Measurements from ENCODE around the gene PRDX1.
A peak's percentile ranks its signal among the peaks of the same experiment; 100 is the strongest.

The PRDX1 gene

DNA sequence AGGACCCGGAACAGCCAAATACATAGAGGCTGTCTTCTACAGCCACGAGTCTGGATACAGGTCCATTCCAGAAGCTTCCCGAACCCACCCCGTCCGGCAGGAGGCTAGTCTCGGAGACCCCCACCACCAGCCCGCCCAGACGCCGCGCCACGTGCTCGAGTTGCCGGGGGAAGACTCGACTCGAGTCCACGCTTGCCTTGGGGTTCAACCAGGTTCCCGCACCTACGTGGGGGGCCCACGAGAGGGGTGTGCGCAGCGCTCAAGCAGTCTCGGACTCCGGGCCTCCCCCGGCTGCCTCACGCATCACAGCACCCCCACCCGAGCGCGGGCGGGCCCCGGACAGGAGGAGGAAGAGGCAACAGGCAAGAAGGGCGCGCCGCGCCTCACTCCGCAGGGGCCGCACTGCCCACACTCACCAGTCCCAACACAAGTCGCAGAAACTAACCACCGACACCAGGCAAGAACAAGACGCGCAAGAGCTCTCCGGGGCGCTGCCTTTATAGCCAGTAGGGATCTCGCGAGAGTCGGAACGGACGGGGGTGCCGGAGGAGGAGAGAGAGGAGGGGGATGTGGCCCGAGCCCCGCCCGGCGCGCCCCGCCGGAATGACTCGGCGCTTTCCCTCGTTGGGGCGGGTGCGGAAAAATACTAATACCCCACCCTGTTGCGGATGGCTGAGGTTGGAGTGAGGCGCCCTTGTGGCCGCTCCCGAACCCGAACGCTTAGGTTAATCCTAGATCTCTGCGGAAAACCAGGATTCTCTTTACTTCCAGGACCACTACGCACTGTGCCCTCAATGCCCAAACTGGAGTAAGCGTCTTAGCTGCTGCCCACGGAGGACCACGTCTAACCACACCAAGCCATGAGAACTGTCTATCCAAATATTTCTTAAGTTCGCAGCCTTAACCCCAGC is at the start of gene PRDX1:
Gene PRDX1, minus strand, starts transcription at position 472 of the 911 bp plus-strand sequence. CDS start 2,841 bp downstream, outside the sequence.
- peak; percentile 99 for DNase-seq

DNA sequence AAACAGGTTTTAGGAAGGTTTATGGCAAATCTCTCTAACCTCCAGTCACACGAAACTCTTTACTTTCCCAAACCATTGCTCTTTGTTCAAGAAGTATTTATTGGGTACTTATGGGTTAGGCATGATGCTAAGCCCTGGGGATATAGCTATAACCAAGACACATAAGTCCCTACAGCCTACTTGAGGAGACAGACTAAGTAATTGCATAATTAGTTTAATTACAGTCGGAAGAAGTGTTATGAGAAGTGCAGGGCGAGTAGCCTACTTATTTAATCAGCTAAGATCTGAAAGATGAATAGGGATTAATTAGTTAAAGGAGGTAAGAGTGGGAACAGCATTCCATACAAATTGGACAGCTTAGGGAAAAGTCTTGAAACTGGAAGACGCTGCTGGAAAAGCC is 48.9 kb upstream of the PRDX1 start:
- no peak for DNase-seq

DNA sequence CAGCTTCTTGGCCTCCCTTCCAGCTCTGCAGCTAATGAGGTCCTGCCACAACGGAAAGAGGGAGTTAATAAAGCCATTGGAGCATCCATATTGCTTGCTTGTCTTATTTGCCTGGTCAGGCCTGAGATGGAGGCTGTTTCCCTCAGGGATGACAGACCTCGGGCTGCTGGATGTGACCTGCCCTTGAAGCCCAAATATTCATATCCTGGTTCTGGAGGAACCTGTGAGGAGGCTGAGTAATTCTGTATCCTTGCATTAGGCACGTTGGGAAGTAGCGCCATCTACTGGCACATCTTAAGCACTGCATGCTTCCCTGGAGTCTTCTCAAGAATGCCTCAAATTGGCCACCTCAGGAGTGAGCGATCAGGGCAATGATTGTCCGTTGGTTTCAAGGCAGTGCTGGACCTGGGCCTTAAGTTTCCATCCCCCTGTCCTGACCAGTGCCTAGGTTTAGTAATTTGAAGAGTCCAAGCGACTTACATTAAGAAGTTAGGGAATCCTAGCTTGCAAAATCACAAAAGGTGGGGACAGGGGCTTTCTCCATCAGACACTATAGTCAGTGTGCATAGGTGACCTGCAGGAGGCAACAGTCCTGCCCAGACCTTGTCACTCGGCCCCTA is 48.4 kb upstream of the PRDX1 start:
- DNase-seq, result peak; percentile 68

DNA sequence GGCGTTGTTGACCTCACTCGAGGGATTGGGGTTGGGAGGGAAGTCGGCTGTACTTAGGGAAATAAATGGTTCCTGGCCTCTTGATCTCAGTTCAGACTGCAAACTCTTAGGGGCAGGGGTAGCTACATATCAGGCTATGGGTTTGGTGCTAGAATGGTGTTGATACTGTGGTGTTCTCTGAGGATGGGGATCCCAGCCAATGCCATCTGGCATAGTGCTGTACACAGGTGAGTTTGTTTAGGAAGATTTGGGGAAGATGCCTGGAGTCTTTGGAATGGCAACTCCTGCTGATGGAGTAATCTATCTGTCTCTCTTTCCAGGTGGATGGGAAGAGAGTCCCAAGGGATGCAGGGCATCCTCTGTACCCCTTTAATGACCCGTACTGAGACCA is 47.9 kb upstream of the PRDX1 start:
- no peak for DNase-seq

DNA sequence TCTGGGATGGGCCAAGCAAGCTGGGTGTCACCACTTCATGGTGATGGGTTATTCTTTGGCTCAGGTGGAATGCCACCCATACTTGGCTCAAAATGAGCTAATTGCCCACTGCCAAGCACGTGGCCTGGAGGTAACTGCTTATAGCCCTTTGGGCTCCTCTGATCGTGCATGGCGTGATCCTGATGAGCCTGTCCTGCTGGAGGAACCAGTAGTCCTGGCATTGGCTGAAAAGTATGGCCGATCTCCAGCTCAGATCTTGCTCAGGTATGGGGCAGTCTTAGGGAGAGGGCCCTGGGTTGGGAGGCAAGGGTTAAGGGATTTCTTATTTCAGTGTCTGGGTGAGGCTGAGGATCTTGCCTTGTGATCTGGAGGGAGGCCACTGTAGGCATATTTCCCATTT is 46.7 kb upstream of the PRDX1 start:
- no peak for DNase-seq

DNA sequence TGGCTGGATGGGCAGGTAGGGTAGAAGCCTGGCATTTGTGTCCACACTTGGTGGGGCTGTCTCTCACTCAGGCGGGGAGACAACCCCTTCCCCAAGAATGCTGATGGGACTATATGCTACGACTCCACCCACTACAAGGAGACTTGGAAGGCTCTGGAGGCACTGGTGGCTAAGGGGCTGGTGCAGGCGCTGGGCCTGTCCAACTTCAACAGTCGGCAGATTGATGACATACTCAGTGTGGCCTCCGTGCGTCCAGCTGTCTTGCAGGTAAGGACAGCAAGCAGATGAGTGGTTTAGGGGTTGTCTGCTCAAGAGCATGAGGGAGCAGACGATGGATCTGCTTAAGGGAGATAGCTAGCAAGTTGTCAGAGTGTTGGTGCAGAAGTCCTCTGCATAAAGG is 46.2 kb upstream of the PRDX1 start:
- DNase-seq, result no peak

DNA sequence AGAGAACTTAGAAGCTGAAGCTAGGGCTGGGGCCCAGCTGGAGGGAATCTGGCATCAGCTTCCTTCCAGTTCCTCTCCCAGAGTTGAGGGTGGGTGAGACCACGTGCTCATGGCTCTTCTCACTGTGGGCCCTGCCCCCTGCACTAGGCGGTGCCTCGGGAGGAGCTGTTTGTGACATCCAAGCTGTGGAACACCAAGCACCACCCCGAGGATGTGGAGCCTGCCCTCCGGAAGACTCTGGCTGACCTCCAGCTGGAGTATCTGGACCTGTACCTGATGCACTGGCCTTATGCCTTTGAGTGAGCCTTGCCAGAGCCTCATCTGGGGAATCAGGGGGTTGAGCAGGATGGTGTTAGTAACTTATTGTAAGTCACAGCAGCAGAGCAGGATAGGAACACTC is 45.0 kb upstream of the PRDX1 start:
- no peak for DNase-seq

DNA sequence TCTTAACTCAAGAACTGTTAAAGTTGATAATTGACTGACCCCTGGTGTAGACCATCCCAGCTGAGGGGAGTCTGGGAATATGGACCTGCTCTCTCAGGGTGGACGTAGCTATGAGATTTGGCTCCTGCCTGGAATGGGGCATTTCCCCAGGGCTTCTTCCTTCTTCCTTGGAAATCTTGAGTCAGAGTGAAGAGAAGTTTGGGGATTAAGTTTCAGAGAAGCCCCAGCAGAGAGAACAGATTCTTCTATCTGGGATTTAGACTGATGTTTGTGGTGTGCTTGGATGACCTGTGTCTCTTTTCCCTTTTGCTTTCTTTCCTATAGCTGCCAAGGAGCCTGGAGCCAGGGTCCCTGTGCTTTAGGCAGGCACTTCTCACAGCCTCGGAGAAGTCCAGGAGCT is 42.2 kb upstream of the PRDX1 start:
- no peak for DNase-seq

DNA sequence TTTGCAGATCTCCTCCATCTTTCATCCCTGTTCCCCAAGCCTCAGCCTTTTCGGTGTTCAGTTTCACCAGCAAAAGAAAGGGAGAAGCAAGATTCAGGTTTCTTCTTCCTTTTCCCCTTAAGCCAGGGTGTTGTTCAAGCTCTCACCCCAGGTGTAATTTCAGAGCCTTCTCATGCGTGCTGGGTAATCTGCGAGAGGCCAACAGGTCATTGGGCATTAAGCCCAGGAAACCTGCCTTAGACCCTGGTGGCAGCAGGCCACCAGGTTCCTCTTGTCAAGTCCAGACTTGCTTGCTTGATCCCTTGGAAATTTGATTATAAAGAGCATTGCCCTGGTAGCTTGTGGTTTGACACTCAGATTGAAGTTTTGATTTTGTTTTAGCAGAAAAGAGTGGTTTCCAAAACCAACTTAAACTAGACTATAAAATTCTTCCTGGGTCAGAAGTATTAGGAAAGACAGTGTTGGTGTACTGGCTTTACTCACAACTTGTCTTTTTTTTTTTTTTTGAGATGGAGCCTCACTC is 35.8 kb upstream of the PRDX1 start:
- DNase-seq, result no peak

DNA sequence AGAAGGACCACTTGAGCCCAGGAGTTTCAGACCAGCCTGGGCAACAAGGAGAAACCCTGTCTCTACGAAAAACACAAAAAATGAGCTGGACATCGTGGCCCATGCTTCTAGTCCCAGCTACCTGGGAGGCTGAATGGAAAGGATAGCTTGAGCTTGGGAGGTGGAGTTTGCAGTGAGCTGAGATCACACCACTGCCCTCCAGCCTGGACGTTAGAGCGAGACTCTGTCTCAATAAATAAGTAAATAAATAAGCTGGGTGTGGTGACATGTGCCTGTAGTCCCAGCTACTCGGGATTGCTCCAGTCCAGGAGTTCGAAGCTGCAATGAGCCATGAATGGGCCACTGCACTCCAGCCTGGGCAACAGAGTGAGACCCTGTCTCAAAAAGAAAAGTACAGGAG is 32.5 kb upstream of the PRDX1 start:
- DNase-seq, result no peak

DNA sequence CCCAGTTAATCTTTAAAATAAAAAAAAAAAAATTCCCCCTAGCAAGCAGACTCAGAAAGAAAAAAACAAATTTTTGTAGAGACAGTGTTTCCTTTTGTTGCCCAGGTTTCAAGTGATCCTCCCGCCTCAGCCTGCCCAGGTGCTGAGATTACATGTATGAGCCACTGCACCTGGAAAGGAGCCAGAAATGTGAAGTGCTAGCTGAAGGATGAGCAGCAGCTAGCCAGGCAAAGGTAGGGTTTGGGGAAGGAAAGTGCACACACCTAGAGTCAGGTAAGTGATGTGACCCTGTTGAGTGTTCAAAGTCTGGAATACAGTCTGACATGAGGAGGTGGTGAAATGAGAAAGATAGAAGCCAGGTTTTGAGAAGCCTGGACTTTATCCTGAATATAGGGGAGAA is 30.6 kb upstream of the PRDX1 start:
- peak; percentile 88 for DNase-seq

DNA sequence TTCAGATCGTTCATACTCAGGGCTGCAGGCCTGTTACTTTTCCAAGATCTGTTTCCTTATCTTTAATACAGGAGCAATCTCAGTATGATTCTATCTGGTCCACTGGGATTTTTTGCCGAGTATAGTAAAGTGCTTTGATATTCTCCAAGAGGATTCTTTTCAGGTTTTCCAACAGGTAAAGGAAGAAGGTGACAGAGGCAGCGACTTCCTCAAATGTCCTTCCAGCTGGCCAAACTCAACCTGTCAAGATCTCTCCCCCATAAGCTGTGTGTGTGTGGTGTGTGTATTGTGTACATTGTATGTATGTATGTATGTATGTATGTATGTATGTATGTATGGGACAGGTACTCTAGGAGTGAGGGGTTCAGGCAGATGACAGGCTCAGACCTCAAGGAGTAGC is 30.0 kb upstream of the PRDX1 start:
- no peak for DNase-seq

DNA sequence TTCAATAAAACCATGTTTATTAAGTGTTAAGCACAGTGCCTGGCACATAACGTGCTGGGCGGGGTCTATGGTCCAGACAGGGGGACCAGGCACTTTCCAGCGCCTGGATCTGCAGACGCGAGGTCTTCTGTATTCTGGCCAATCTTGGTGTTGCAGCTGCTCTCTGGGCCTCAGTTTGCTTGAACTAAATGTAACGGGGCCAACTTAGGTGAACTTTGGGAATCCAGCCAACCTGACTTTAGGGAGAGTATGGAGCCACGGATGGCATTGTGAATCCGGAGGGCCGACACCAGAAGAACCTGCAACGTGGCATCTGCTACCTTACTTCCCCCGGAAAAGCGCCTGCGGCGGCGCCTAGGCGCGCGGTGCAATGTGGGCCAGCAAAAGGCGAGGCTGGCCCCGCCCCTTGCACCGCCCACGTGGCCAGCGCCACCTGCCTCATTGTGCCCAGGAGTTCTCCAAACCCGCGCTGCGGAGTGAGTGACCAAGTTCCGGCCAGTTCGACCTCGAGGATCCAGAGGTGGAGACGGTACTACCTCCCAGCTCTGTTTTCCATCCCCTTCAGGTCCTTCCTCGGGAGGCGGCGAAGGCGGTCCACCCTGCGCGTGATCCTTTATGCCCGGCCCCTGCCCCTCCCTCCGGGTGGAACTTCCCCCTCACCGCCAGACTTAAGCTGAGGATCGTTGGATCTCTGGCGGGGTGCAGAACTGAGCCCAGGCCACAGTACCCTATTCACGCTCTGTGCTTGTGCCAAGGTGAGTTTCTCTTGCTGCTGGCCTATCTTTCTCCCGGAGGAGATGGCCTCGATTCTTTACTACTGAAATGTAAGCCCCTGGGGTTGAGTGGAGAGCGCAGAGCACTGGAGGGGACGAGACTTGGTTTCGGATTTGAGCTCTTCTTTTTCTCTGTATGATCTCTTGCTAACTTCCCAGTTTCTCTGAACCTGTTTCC is 29.0 kb upstream of the PRDX1 start, which contains the start of gene AKR1A1:
Gene AKR1A1, plus strand, starts transcription at position 426 of the 951 bp plus-strand sequence. CDS start 10,969 bp downstream, outside the sequence.
- DNase-seq, result peak; percentile 92

DNA sequence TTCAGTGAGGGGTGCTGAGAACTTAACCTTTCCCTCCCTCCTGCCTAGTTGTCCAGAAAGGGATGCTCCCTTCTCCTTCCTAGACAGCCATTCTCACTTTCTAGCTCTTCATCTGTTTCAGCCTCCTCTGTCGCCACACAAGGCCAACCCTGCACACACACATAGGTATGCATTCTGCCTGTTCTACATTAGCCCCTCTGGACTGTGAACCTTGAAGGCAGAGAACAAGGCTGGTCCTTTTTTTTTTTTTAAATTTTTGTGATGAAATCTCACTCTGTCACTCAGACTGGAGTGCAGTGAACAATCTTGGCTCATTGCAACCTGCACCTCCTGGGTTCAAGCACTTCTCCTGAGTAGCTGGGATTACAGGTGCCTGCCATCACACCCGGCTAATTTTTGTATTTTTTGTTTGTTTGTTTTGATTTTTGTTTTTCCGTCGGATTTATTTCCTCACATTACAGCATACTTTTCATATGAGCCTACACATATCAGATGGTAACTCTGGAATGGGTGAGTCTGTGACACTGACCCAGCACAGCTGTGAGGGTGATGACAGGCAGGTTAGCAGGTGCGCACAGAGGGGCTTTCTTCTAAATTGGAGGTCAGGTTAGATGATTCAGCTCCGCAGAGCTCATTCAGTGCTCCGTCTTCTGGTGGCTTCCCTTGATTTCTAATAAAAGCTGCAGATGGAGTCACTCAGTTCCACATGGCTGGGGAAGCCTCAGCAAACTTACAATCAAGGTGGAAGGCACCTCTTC is 24.0 kb upstream of the PRDX1 start:
- no peak for DNase-seq

DNA sequence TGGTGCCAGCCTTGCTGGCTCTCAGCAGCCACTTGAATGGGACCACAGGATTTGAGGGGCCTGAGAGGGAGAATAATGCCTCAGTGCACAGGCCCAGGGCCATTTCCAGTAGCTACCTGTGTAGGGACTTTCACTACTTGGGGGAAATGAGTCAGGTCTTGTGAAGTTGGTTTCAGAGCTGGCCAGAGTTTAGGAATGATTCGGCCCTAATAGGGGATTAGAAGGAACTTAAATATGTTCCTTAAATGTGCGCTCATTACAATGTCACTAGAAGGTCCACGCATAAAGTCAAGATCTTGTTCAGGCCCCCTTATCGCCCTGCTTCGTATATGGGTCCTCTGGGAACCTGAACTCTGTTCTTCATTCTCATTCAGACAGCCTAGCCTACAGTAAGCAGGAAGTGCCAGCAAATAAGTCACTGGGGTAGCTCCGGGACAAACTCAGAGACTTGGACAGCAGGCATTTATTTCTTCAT is 23.4 kb upstream of the PRDX1 start:
- DNase-seq, result no peak

DNA sequence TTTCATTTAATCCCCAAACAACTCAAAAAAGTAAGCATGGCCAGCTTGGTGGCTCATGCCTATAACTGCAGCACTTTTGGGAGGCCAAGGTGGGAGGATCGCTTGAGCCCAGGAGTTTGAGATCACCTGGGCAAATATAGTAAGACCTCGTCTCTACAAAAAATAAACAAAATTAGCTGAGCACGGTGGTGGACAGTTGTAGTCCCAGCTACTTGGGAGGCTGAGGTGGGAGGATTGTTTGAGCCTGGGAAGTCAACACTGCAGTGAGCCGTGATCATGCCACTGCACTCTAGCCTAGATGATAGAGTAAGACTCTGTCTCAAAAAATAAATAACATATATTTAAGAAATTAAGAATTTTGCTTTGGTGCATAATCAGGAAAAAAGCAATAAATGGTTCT is 22.8 kb upstream of the PRDX1 start:
- no peak for DNase-seq

DNA sequence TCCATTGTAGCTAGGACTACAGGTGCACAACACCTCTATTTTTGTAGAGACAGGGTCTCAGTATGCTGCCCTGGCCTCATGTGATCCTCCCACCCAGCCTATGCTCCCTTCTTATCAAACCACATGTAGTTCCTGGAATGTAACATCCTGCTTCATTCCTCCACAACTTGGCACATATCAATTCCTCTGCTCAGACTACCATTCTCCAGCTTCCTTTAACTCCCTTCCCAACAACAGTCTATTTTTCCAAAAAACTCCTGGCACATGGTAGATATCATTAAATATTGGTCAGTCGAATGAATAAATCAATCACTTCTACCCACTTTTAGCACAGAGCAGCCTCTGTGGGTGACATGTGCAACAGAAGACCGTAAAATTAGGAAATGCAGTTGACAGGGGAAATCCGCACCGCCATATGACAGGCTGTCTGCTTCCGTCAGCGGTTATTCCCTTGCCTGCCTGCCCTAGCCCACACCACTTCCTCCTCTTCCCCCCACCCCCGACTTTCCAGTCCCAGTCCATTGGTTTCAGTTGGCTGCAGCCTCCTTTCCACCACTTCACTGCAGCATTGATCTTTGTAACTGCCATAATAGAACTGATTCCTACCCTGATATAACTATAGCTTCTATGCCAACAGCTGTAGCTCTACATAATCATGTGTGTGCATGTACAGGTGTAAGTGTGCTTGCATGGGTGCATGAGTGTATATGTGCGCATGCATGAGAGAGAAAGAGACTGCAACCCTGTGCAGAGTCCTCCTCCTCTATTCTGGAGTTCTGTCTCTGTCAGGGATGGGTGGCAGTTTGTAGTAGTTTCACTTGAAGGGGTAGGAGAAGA is 22.1 kb upstream of the PRDX1 start:
- DNase-seq, result no peak

DNA sequence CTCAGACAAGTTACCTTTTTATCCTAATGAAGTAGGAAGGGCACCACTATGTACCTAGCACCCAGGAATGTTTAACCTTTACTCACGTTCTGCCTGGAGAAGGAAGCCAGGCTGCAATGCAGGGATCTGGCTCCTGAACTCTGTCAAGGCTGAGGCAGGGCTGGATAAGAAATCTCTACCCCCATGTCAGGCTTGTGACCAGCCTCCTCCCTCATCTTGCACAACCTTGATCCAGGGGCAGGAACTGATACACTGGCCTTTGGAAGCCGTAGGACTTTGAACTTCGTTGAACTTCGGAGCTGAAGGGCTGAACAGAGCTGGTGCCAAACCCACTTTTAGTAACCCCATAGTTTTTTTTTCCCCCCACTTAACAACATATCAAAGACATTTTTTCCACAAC is 20.9 kb upstream of the PRDX1 start:
- no peak for DNase-seq

DNA sequence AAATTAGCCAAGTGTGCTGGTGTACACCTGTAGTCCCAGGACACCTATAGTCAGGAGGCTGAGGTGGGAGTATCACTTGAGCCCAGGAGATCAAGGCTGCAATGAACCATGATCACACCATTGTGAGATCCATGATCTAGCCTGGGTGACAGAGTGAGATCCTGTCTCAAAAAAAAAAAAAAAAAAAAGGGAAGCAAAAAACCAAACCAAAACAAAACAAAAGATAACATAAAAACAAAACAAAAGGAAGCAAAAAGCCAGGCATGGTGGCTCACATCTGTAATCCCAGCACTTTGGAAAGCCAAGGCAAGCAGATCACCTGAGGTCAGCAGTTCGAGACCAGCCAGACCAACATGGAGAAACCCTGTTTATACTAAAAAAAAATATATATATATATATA is 19.5 kb upstream of the PRDX1 start:
- DNase-seq, result no peak

DNA sequence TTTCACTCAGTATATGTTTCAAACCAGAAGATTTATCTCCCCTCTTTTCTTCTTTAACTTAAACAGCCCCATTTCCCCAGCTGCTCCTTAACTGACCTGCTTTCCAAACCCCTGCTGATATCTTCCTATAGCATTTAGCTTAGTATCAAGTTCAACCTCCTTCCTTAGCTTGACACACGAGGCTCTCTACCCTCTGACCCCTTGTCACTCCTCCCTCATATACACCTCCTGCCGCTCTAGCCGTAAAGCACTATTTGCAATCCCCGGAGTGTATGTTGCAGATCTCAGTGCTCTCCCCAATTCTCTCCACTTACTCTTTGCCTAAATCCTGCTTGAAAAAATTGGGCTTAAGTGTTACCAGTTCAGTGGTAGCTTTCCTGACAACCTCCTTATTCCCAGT is 15.2 kb upstream of the PRDX1 start:
- no peak for DNase-seq
